OCI-LY7 (cell line): ENCODE measurements around the gene MYOF. TPM values are rescaled to one million over a fixed set of nuclear protein-coding genes. Genes with fewer than 3 reads are reported as not detected.

Experiments
- BruUV-seq: library from RNA; stranded (reverse); fragments of 400-500 nt; replicated peaks from 2 replicates; lab custom pipeline; 2021; lab: Mats Ljungman, UMichigan
- CTCF ChIA-PET: fragments of 300-600 bp; sonication (Branson Sonifier 250); formaldehyde crosslinking; loops from one replicate; lab custom pipeline; 2022; ENCODE audit warnings: antibody characterized with exemption; ENCODE audit not compliant: unreplicated experiment; lab: Charles Lee
- POLR2A ChIA-PET: fragments of 300-600 bp; sonication (Branson Sonifier 250); formaldehyde crosslinking; loops from one replicate; lab custom pipeline; 2022; ENCODE audit warnings: antibody characterized with exemption; lab: Charles Lee
- DNase-seq: peaks from one replicate; pipeline ENCODE4 v3.0.0-alpha.2; 2015; ENCODE audit warnings: low spot score
- H2AFZ ChIP-seq: fragments of 200-600 bp; sonication (generic), shearing (Covaris generic); 2 replicates; pipeline ENCODE4 v1.6.1; 2014; ENCODE audit warnings: mild to moderate bottlenecking, antibody characterized with exemption, low read length, moderate library complexity
- H3K27ac ChIP-seq: fragments of 200-600 bp; sonication (generic); 2 replicates; pipeline ENCODE4 v1.5.1; 2014; ENCODE audit warnings: mixed run types, low read depth, mild to moderate bottlenecking, moderate library complexity, low read length, inconsistent platforms; ENCODE audit not compliant: poor library complexity, severe bottlenecking
- H3K36me3 ChIP-seq: fragments of 200-600 bp; sonication (generic); 2 replicates; pipeline ENCODE4 v1.6.1; 2014; ENCODE audit warnings: mild to moderate bottlenecking, antibody characterized with exemption, low read length, moderate library complexity, mixed read lengths; ENCODE audit not compliant: insufficient read depth
- H3K4me1 ChIP-seq: fragments of 200-600 bp; sonication (generic); 2 replicates; pipeline ENCODE4 v1.5.1; 2014; ENCODE audit warnings: mild to moderate bottlenecking, low read length; ENCODE audit not compliant: insufficient read depth, poor library complexity, severe bottlenecking
- H3K4me2 ChIP-seq: fragments of 200-600 bp; sonication (generic); 2 replicates; pipeline ENCODE4 v1.6.1; 2014; ENCODE audit warnings: mild to moderate bottlenecking, low read length
- H3K4me3 ChIP-seq: fragments of 200-600 bp; sonication (generic); 2 replicates; pipeline ENCODE4 v1.5.1; 2014; ENCODE audit warnings: mild to moderate bottlenecking, low read depth, low read length; ENCODE audit not compliant: poor library complexity, severe bottlenecking
- H3K79me2 ChIP-seq: fragments of 200-600 bp; sonication (generic); 2 replicates; pipeline ENCODE4 v1.6.1; 2016; ENCODE audit warnings: low read depth, mild to moderate bottlenecking, low read length, moderate library complexity, mixed read lengths; ENCODE audit not compliant: insufficient read depth
- H3K9me2 ChIP-seq: fragments of 200-600 bp; sonication (generic); 2 replicates; pipeline ENCODE4 v1.6.1; 2016; ENCODE audit warnings: mild to moderate bottlenecking, low read length, mixed read lengths; ENCODE audit not compliant: insufficient read depth
- H3K9me3 ChIP-seq: fragments of 200-600 bp; sonication (generic); 2 replicates; pipeline ENCODE4 v1.6.1; 2014; ENCODE audit warnings: mild to moderate bottlenecking, mixed run types, low read length, mixed read lengths
- H4K20me1 ChIP-seq: fragments of 200-600 bp; sonication (generic); 2 replicates; pipeline ENCODE4 v1.6.1; 2014; ENCODE audit warnings: mild to moderate bottlenecking, antibody characterized with exemption, low read length, moderate library complexity, mixed read lengths; ENCODE audit not compliant: insufficient read depth
- CTCF ChIP-seq: fragments of 200-600 bp; sonication (generic); conservative IDR thresholded peaks from 2 replicates; pipeline ENCODE4 v1.5.1; 2014; ENCODE audit warnings: mild to moderate bottlenecking, antibody characterized with exemption, low read length, moderate library complexity, mixed read lengths
- EZH2phosphoT487 ChIP-seq: fragments of 200-600 bp; sonication (generic); IDR thresholded peaks from 2 replicates; pipeline ENCODE4 v1.6.1; 2018; ENCODE audit warnings: low read depth, borderline replicate concordance, mild to moderate bottlenecking, mixed run types, antibody characterized with exemption, low read length, moderate library complexity, mixed read lengths
- intact Hi-C: fragments of 100-400 bp; cut with micrococcal nuclease; formaldehyde crosslinking; loops from one replicate; pipeline ENCODE4 v1.10.0; 2022; ENCODE audit not compliant: unreplicated experiment
- total RNA-seq, 2 experiments: library from RNA; depleted of rRNA in 1 of 2; stranded (reverse); fragments of >200 nt in 1 of 2; shearing (Covaris generic) in 1 of 2; gene quantifications; 2 replicates each; pipeline ENCODE4 v1.2.3, GENCODE V29; 2014 to 2022

Gene MYOF
- total RNA-seq, 2 experiments from 2014 or later = 0.42 TPM; not detected in 1

GRCh38 chr10:93277360-93277759 is 204.8 kb downstream of the MYOF start:
- intact Hi-C loops = loop anchor here (10.0 kb wide), 1 partner anchor 1127 kb away; the partner anchor contains the start of gene TBC1D12
- CTCF ChIA-PET = no interaction called here
- Histone ChIP-seq H3K27ac (no peak overlapping the region), H3K79me2 (no peaks in the 10 kb centered on the region), H3K4me3 (no peak overlapping the region), H4K20me1 (no peaks in the 10 kb centered on the region), H2AFZ (no peak overlapping the region), H3K9me2 (no peaks in the 10 kb centered on the region), H3K36me3 (no peaks in the 10 kb centered on the region), H3K9me3 (no peaks in the 10 kb centered on the region), H3K4me1 (no peaks in the 10 kb centered on the region), H3K4me2 (no peak overlapping the region)
- POLR2A ChIA-PET = no interaction called here
- DNase-seq = no peak
- BruUV-seq = no TSS peak
- no peak for TF ChIP-seq EZH2phosphoT487
- no peak for TF ChIP-seq CTCF

- no peak for TF ChIP-seq EZH2phosphoT487
- H4K20me1 ChIP-seq = no peaks in the 10 kb centered on the region
- DNase-seq = no peak
- H3K9me2 ChIP-seq = no peaks in the 10 kb centered on the region
- intact Hi-C loops = loop anchor here (10.0 kb wide), 1 partner anchor 1130 kb away; the partner anchor contains the start of gene TBC1D12
- no peak overlapping the region for H3K4me2 ChIP-seq
- BruUV-seq = no TSS peak
- H3K4me3 ChIP-seq = no peak overlapping the region
- no peak overlapping the region for H2AFZ ChIP-seq
- no peak overlapping the region for H3K27ac ChIP-seq
- ChIA-PET POLR2A (no interaction called here), CTCF (no interaction called here)
- H3K36me3 ChIP-seq = no peaks in the 10 kb centered on the region
- no peaks in the 10 kb centered on the region for H3K4me1 ChIP-seq
- H3K79me2 ChIP-seq = no peaks in the 10 kb centered on the region
- no peaks in the 10 kb centered on the region for H3K9me3 ChIP-seq
Observed at GRCh38 chr10:93274419-93274818, 207.7 kb downstream of the MYOF start.

DNA sequence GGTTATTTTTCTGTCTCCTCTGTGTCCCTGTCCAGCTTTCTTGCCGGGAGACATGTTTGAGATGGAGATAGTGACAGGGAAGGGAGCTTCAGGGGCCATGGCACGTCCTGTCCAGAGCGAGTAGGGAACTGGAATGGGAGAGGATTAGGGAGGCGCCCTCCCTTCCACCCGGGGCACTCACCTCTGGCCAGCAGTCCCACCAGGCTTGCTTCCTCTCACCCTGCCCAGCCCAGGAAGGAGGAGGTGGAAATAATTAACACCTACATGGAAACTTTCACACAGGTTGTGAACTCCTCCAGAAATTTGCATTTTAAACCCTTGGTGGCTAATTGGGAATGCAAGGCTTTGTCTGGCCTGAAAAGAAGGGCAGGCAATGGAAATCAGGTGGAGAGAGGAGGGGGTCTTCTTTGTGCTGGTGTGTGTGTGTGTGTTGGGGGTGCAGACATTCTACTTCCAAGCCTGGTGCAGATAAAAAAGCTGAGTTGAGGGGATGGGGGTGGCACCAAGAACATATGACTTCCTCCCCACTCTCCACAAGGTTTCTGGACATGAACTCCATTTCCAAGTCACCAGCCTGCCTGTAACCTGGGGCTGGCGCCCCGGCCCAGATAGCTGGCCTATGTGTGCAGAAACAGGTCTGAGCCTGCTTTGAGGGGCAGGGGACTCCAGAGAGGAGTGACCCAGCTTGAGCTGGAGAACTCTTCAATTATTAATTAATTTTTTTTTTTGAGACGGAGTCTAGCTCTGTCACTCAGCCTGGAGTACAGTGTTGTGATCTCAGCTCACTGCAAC is 209.1 kb downstream of the MYOF start:
- BruUV-seq = no TSS peak
- intact Hi-C loops = loop anchor here (10.0 kb wide), 1 partner anchor 1132 kb away; the partner anchor contains the start of gene TBC1D12

More for the DNA sequence above, 209.1 kb downstream of the MYOF start:
- DNase-seq = no peak
- no peak for TF ChIP-seq EZH2phosphoT487
- Histone ChIP-seq H3K27ac (no peak overlapping the region), H3K9me2 (no peaks in the 10 kb centered on the region), H3K79me2 (no peaks in the 10 kb centered on the region), H3K4me3 (no peak overlapping the region), H3K4me1 (no peaks in the 10 kb centered on the region), H3K36me3 (no peaks in the 10 kb centered on the region), H3K9me3 (no peaks in the 10 kb centered on the region), H2AFZ (no peak overlapping the region), H4K20me1 (no peaks in the 10 kb centered on the region), H3K4me2 (no peak overlapping the region)
- POLR2A ChIA-PET = no interaction called here
- CTCF ChIA-PET = no interaction called here
